NCI-H1694 (cell line): ENCODE measurements around the gene SIL1.
A peak's percentile ranks its signal among the peaks of the same experiment; 100 is the strongest.

Source experiments
- DNase-seq: peaks from one replicate; lab custom pipeline; 2025; lab: John Stamatoyannopoulos, UW

The SIL1 gene

GRCh38 chr5:138980441-138980840 lies 217.7 kb downstream of the SIL1 start:
- DNase-seq, result no peak

GRCh38 chr5:138979684-138980280 lies 218.4 kb downstream of the SIL1 start:
- no peak for DNase-seq

GRCh38 chr5:138978581-138978980 lies 219.6 kb downstream of the SIL1 start:
- no peak for DNase-seq

GRCh38 chr5:138978080-138978479 lies 220.1 kb downstream of the SIL1 start:
- DNase-seq, result no peak

GRCh38 chr5:138975098-138975847 lies 222.9 kb downstream of the SIL1 start:
- no peak for DNase-seq

- no peak for DNase-seq
These were observed 223.7 kb downstream of the SIL1 start for GRCh38 chr5:138974227-138975063.

GRCh38 chr5:138972836-138973235 lies 225.3 kb downstream of the SIL1 start:
- no peak for DNase-seq

- DNase-seq, result no peak
These were observed 225.9 kb downstream of the SIL1 start for GRCh38 chr5:138972230-138972629.

GRCh38 chr5:138969323-138970002 lies 228.7 kb downstream of the SIL1 start:
- DNase-seq, result peak; percentile 41

- no peak for DNase-seq
These were observed 229.6 kb downstream of the SIL1 start for GRCh38 chr5:138968601-138969000.

GRCh38 chr5:138967791-138968448 lies 230.2 kb downstream of the SIL1 start:
- no peak for DNase-seq

- DNase-seq, result no peak
These were observed 231.8 kb downstream of the SIL1 start for GRCh38 chr5:138966236-138966985.

- no peak for DNase-seq
These were observed 232.5 kb downstream of the SIL1 start for GRCh38 chr5:138965626-138966025.

GRCh38 chr5:138964647-138965201 lies 233.4 kb downstream of the SIL1 start:
- no peak for DNase-seq

GRCh38 chr5:138963763-138964371 lies 234.3 kb downstream of the SIL1 start:
- no peak for DNase-seq

- no peak for DNase-seq
These were observed 235.4 kb downstream of the SIL1 start for GRCh38 chr5:138962614-138963370.

GRCh38 chr5:138961729-138962128 lies 236.4 kb downstream of the SIL1 start:
- DNase-seq, result no peak

- DNase-seq, result no peak
These were observed 236.9 kb downstream of the SIL1 start for GRCh38 chr5:138961221-138961620.

- peak; percentile 49 for DNase-seq
These were observed 237.9 kb downstream of the SIL1 start for GRCh38 chr5:138960145-138960692.
